Esophagus muscularis mucosa (tissue), 3 donors: ENCODE results near the gene XPNPEP2.

Source experiments
- POLR2A ChIP-seq: fragments of 450-650 bp; IDR thresholded peaks from one replicate; pipeline ENCODE4 v1.6.1; 2017; ENCODE audit warnings: antibody characterized with exemption, moderate library complexity, mild to moderate bottlenecking, low read depth
- TF ChIP-seq, protein P1 (sequence below), 3 experiments: fragments of 200-600 bp in 2 of 3; fragments of 450-650 bp in 1 of 3; sonication (generic) in 2 of 3; IDR thresholded peaks; one replicate each; pipeline ENCODE4 v1.5.1; 2017 to 2019; ENCODE audit warnings: antibody characterized with exemption in 3 of 3, mild to moderate bottlenecking in 2 of 3, moderate library complexity in 1 of 3

DNA sequence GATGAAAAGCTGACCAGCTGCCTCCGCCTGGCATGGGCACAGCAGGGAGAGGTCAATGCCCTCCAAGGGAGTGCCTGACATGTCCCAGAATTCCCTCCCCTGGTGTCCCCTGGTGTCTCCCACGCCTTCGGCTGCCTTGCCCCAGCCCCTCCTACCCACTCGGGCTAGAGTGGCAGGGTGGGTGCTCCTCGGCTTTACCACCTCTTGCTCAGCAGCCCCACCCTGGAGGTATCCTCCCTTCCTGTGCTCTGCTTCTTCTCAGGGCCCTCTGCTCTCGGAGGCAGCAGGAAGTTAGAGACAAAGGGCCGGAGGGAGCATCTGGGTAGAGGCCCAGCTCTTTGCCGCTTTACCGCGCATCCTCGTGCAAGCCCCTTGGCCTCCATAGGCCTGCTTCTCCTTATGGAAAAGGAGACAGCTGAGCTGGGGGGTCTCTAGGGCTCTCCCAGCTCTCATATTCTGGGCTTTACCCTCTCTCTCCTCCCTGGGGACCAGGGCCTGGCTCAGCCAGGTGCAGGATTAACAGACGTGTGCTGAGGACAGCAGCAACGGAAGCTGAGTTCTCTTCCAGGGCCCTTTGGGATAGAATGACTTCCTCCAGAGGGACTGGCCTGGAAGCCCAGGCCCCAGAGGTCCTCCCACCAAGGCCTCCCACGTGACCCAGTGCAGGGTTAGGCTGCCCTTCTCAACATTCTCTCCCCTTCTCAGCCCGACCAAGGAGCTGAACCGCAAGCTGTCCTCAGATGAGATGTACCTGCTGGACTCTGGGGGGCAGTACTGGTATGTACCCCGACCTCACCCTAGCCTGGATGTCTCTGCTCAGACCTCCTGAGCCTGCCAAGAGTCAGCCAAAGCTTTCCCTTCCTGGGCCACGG lies 17.2 kb downstream of the XPNPEP2 start:
- TF ChIP-seq POLR2A = no peak
- TF ChIP-seq, protein P1, sequence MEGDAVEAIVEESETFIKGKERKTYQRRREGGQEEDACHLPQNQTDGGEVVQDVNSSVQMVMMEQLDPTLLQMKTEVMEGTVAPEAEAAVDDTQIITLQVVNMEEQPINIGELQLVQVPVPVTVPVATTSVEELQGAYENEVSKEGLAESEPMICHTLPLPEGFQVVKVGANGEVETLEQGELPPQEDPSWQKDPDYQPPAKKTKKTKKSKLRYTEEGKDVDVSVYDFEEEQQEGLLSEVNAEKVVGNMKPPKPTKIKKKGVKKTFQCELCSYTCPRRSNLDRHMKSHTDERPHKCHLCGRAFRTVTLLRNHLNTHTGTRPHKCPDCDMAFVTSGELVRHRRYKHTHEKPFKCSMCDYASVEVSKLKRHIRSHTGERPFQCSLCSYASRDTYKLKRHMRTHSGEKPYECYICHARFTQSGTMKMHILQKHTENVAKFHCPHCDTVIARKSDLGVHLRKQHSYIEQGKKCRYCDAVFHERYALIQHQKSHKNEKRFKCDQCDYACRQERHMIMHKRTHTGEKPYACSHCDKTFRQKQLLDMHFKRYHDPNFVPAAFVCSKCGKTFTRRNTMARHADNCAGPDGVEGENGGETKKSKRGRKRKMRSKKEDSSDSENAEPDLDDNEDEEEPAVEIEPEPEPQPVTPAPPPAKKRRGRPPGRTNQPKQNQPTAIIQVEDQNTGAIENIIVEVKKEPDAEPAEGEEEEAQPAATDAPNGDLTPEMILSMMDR (IDR thresholded peaks at IDR 0.05) = no peak
